Duodenal mucosa (tissue), 2 donors: ENCODE results near the gene ZNF385A.
"Not testable (repeated sequence)": the region's sequence is repeated elsewhere in the genome, so short reads cannot be mapped to it uniquely, and the experiment has no call there.

Source experiments
- H3K27ac ChIP-seq: one replicate; pipeline ENCODE4 v1.7.0; 2013; ENCODE audit warnings: low read depth, low read length
- H3K27me3 ChIP-seq, 2 donors: one replicate each; pipeline ENCODE4 v1.7.0; 2013; ENCODE audit warnings: low read length in 2 of 2, control low read depth in 1 of 2; ENCODE audit not compliant: insufficient read depth in 2 of 2, control insufficient read depth in 1 of 2
- H3K36me3 ChIP-seq, 2 donors: one replicate each; pipeline ENCODE4 v1.7.0; 2013; ENCODE audit warnings: low read length in 2 of 2, control low read depth in 1 of 2; ENCODE audit not compliant: insufficient read depth in 2 of 2, control insufficient read depth in 1 of 2
- H3K4me1 ChIP-seq, 2 donors: one replicate each; pipeline ENCODE4 v1.7.0; 2013; ENCODE audit warnings: low read length in 2 of 2, control low read depth in 1 of 2; ENCODE audit not compliant: insufficient read depth in 2 of 2, control insufficient read depth in 1 of 2
- H3K4me3 ChIP-seq, 2 donors: one replicate each; pipeline ENCODE4 v1.7.0; 2013; ENCODE audit warnings: low read length in 2 of 2, low read depth in 1 of 2
- H3K9ac ChIP-seq, 2 donors: one replicate each; pipeline ENCODE4 v1.7.0; 2013; ENCODE audit warnings: low read length in 2 of 2, low read depth in 1 of 2
- H3K9me3 ChIP-seq, 2 donors: one replicate each; pipeline ENCODE4 v1.7.0; 2013; ENCODE audit warnings: low read length in 2 of 2, control low read depth in 1 of 2; ENCODE audit not compliant: control insufficient read depth in 1 of 2

Gene ZNF385A

DNA sequence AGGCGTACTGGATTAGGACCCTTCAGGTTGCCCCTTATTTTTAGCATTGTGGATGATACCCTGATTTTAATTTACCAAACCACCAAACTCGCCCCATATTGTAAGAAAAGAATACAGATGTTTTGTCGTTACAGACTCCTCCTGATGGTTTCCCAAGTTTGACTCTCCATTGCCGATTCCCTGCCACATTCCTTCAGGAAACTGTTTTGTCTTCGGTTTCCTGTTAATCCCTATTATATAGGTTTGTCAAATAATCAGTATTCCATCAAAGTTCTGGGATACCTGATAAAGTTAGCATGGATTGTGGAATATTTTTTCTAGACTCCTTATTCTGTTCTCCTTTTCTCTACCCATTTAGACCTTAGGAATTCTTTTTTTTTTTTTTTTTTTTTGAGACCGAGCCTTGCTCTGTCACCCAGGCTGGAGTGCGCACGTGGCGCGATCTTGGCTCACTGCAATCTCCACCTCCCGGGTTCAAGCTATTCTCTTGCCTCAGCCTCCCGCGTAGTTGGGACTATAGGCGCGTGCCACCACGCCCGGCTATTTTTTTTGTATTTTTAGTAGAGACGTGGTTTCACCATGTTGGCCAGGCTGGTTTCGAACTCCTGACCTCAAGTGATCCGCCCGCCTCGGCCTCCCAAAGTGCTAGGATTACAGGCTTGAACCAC is 59.0 kb downstream of the ZNF385A start:
- peak overlapping the region; percentile 83 to 100 for H3K4me3 ChIP-seq
- peaks cover 23 to 26% of the 10 kb centered on the region in 2 donors for H3K4me1 ChIP-seq
- H3K27me3 ChIP-seq, H3K9me3 ChIP-seq, H3K36me3 ChIP-seq: not testable (repeated sequence)
- H3K9ac ChIP-seq: peak overlapping the region; percentile 92 to 99
- H3K27ac ChIP-seq: peak overlapping the region; percentile 65

DNA sequence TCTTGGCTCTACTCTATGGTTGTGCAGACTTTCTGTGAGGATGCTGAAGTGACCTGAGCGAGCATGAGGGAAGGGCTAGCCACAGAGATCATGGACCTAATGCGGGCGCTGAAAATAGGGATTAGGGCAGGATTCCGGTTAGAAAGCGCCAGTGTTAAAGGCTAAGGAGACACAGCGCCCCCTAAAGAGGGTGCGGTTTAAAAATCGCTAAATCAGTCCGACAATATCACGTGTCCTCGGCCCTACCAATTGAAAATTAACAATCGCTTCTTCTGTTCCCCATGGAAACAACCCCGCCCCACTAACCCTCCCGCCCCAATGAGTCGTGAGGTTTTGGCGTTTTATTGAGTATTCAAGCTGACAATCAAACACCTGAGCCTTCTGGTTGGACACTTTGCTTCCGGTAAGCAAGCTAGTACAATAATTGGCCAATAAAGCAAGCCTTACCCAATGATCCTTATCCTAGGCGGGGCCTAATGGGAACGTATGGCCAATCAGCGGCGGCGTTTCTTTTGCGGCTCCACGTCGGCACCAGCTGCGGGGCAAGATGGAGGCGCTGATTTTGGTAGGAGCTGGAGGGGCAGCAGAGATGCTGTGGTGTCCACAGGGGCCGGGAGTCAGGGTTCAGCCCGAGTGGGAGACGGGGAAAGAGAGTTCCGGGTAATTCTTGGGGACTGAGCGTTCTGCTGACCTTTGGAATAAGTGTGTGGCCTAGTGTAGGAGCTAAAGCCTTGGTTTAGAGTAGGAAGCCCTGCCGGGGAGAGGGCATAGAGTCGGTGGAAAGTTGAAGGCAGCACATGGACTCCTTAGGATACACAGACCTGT is 59.7 kb downstream of the ZNF385A start, which contains the start of gene COPZ1:
Gene COPZ1 (plus strand): TSS at position 515 of the 825 bp plus-strand sequence. CDS start 33 bp downstream, at position 548.
- H3K9ac ChIP-seq: peak within 1 kb of the TSS; percentile 92 to 99
- no peaks in the 10 kb centered on the region for H3K27me3 ChIP-seq
- peak within 1 kb of the TSS; percentile 65 for H3K27ac ChIP-seq
- peaks cover 15 to 18% of the 10 kb centered on the region in 2 donors for H3K4me1 ChIP-seq
- no peaks in the 10 kb centered on the region for H3K9me3 ChIP-seq
- H3K4me3 ChIP-seq: peak within 1 kb of the TSS; percentile 83 to 100
- peaks cover 0 to 4% of the 10 kb centered on the region in 2 donors for H3K36me3 ChIP-seq

DNA sequence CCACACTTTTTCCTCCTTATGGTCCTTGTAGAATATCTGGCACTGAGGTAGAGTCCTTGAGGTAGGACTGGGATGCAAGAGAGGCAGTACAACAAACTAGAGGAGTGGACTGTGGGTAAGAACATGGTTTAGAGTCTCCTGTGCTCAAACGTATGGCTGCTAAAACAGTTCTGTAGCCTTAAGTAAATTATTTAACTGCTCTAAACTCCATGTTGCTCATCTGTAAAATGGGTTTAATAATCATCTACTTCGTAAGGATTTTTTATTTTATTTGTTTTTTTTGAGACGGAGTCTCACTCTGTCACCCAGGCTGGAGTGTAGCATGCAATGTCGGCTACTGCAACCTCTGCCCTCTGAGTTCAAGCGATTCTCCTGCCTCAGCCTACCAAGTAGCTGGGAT is 63.2 kb downstream of the ZNF385A start:
- no peak overlapping the region for H3K9ac ChIP-seq
- H3K4me1 ChIP-seq: peaks cover 1 to 2% of the 10 kb centered on the region in 2 donors
- no peaks in the 10 kb centered on the region for H3K36me3 ChIP-seq
- no peaks in the 10 kb centered on the region for H3K9me3 ChIP-seq
- no peak overlapping the region for H3K27ac ChIP-seq
- no peaks in the 10 kb centered on the region for H3K27me3 ChIP-seq
- no peak overlapping the region for H3K4me3 ChIP-seq
